Measurements from ENCODE around the gene DHDDS.

DHDDS gene

GRCh38 chr1:26500488-26501175 is 68.5 kb downstream of the DHDDS start (continued):
- TF ChIP-seq KLF17 (tag by site-specific recombination; IDR thresholded peaks at IDR 0.05) (peak; percentile 94), ZNF518A (tag by site-specific recombination; conservative IDR thresholded peaks at IDR 0.05; ENCODE audit: low read depth) (no peak), ZBTB10 (tag by site-specific recombination; IDR thresholded peaks at IDR 0.05) (peak; percentile 99), ZNF571 (tag by site-specific recombination; IDR thresholded peaks at IDR 0.05) (no peak), ZNF791 (tag by site-specific recombination; IDR thresholded peaks at IDR 0.05) (no peak), ZNF521 (tag by site-specific recombination; IDR thresholded peaks at IDR 0.05) (no peak), ZNF2 (tag by site-specific recombination; IDR thresholded peaks at IDR 0.05) (peak; percentile 89; the same call in 1 of the 2 replicates), PBX3 (CRISPR knock-in tag; IDR thresholded peaks at IDR 0.05) (peak; percentile 78; the same call in 1 of the 2 replicates), ZNF623 (tag by site-specific recombination; IDR thresholded peaks at IDR 0.05) (no peak), ZNF26 (tag by site-specific recombination; IDR thresholded peaks at IDR 0.05) (no peak), ZNF558 (tag by site-specific recombination; IDR thresholded peaks at IDR 0.05) (no peak), ZBTB7A (tag by site-specific recombination; IDR thresholded peaks at IDR 0.05; ENCODE audit: low read depth) (peak; percentile 95), ZNF639 (tag by site-specific recombination; IDR thresholded peaks at IDR 0.05) (peak; percentile 78), REPIN1 (tag by site-specific recombination; IDR thresholded peaks at IDR 0.05; ENCODE audit: low read depth) (no peak), FEZF1 (tag by site-specific recombination; IDR thresholded peaks at IDR 0.05) (no peak; the same call in 1 of the 2 replicates), ZNF146 (tag by site-specific recombination; IDR thresholded peaks at IDR 0.05) (peak; percentile 6; the same call in 1 of the 2 replicates), ZNF214 (tag by site-specific recombination; IDR thresholded peaks at IDR 0.05; ENCODE audit: borderline replicate concordance) (no peak), ZSCAN16 (tag by site-specific recombination; IDR thresholded peaks at IDR 0.05) (peak; percentile 34; the same call in 1 of the 2 replicates), AEBP2 (tag by site-specific recombination; IDR thresholded peaks at IDR 0.05; ENCODE audit: borderline replicate concordance) (no peak), ZNF677 (tag by site-specific recombination; IDR thresholded peaks at IDR 0.05) (no peak), ZNF529 (tag by site-specific recombination; IDR thresholded peaks at IDR 0.05; ENCODE audit: insufficient replicate concordance) (no peak), ZEB2 (tag by site-specific recombination; IDR thresholded peaks at IDR 0.05) (peak; percentile 99)

All from HEK293 (cell line).